ENCODE results near the gene PKD2.

Gene PKD2

GRCh38 chr4:88028946-88029345, 21.5 kb downstream of the PKD2 start:
- TF ChIP-seq BACH2 (CRISPR knock-in tag; IDR thresholded peaks at IDR 0.05; ENCODE audit: borderline replicate concordance) (no peak), ESRRG (CRISPR knock-in tag; IDR thresholded peaks at IDR 0.05) (no peak), PATZ1 (CRISPR knock-in tag; IDR thresholded peaks at IDR 0.05; ENCODE audit: borderline replicate concordance) (no peak), ZFP3 (CRISPR knock-in tag; IDR thresholded peaks at IDR 0.05) (no peak), TOX (CRISPR knock-in tag; IDR thresholded peaks at IDR 0.05; ENCODE audit: borderline replicate concordance) (no peak), ZNF70 (CRISPR knock-in tag; IDR thresholded peaks at IDR 0.05) (no peak), ISL1 (CRISPR knock-in tag; IDR thresholded peaks at IDR 0.05) (no peak), RARB (CRISPR knock-in tag; IDR thresholded peaks at IDR 0.05) (no peak), ZC3H10 (CRISPR knock-in tag; IDR thresholded peaks at IDR 0.05) (no peak), OSR1 (CRISPR knock-in tag; IDR thresholded peaks at IDR 0.05) (no peak), ARNTL (CRISPR knock-in tag; IDR thresholded peaks at IDR 0.05; ENCODE audit: borderline replicate concordance, low read depth) (no peak), ZFP30 (CRISPR knock-in tag; IDR thresholded peaks at IDR 0.05) (no peak)
- TF ChIP-seq, protein P1, sequence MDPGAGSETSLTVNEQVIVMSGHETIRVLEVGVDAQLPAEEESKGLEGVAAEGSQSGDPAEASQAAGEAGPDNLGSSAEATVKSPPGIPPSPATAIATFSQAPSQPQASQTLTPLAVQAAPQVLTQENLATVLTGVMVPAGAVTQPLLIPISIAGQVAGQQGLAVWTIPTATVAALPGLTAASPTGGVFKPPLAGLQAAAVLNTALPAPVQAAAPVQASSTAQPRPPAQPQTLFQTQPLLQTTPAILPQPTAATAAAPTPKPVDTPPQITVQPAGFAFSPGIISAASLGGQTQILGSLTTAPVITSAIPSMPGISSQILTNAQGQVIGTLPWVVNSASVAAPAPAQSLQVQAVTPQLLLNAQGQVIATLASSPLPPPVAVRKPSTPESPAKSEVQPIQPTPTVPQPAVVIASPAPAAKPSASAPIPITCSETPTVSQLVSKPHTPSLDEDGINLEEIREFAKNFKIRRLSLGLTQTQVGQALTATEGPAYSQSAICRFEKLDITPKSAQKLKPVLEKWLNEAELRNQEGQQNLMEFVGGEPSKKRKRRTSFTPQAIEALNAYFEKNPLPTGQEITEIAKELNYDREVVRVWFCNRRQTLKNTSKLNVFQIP (CRISPR knock-in tag; IDR thresholded peaks at IDR 0.05; ENCODE audit: borderline replicate concordance, low read depth): no peak
- TF ChIP-seq, protein P2, sequence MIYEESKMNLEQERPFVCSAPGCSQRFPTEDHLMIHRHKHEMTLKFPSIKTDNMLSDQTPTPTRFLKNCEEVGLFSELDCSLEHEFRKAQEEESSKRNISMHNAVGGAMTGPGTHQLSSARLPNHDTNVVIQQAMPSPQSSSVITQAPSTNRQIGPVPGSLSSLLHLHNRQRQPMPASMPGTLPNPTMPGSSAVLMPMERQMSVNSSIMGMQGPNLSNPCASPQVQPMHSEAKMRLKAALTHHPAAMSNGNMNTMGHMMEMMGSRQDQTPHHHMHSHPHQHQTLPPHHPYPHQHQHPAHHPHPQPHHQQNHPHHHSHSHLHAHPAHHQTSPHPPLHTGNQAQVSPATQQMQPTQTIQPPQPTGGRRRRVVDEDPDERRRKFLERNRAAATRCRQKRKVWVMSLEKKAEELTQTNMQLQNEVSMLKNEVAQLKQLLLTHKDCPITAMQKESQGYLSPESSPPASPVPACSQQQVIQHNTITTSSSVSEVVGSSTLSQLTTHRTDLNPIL (CRISPR knock-in tag; IDR thresholded peaks at IDR 0.05; ENCODE audit: low read depth): no peak
- TF ChIP-seq, protein P3, sequence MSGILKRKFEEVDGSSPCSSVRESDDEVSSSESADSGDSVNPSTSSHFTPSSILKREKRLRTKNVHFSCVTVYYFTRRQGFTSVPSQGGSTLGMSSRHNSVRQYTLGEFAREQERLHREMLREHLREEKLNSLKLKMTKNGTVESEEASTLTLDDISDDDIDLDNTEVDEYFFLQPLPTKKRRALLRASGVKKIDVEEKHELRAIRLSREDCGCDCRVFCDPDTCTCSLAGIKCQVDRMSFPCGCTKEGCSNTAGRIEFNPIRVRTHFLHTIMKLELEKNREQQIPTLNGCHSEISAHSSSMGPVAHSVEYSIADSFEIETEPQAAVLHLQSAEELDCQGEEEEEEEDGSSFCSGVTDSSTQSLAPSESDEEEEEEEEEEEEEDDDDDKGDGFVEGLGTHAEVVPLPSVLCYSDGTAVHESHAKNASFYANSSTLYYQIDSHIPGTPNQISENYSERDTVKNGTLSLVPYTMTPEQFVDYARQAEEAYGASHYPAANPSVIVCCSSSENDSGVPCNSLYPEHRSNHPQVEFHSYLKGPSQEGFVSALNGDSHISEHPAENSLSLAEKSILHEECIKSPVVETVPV (CRISPR knock-in tag; IDR thresholded peaks at IDR 0.05): no peak
- ATAC-seq: no peak

DNA sequence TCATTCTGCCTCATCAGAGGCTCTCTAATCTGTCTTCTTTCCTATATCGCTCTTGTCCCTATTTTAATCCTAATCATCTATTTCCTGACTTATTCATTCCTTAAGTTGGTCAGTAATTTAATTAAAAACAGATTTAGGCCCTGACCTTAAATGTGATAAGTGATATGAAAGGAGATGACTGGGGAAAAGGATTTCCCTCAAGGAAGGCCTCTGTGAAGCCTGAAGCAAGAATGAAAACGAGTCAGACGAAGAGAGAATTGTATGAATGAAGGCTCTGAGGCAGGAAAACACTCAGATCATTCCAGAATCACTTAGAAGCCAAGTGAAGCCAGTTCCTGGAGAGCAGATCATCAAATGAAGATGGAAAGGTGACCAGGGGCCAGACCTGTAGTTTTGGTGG, 22.1 kb downstream of the PKD2 start:
- TF ChIP-seq ZFP30 (CRISPR knock-in tag; IDR thresholded peaks at IDR 0.05) (peak; percentile 47; the same call in 1 of the 2 replicates), ARNTL (CRISPR knock-in tag; IDR thresholded peaks at IDR 0.05; ENCODE audit: borderline replicate concordance, low read depth) (no peak)
- no peak for ATAC-seq

DNA sequence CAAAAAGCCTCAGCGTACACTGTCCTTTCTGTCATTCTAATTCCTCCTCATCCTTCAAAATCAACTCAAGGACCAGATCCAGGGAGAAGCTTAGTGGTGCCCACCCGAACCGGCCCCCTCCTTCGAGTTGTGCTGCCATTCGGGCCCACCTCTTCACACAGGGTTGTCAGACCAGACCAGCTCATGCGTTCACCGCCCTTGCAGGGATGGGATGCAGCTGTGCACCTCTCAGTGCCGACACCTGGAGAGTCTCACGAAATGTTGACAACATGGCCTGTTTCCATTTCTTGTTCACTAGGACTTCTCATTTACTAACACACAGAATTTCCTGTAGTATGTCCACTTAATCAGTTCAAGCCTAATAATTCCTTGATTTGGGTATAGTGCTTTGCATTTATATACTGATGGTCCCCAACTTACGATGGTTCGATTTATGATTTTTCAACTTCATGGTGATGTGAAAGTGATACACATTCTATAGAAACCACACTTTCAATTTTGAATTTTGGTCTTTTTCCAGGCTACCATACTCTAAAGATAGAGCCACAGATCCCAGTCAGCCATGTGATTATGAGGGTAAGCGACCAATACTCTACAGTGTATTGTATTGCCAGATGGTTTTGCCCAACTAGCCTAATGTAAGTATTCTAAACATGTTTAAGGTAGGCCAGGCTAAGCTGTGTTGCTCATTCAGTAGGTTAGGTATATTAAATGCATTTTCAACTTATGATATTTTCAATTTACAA, 23.3 kb downstream of the PKD2 start:
- TF ChIP-seq BACH2 (CRISPR knock-in tag; IDR thresholded peaks at IDR 0.05; ENCODE audit: borderline replicate concordance) (no peak), ISL1 (CRISPR knock-in tag; IDR thresholded peaks at IDR 0.05) (no peak), TOX (CRISPR knock-in tag; IDR thresholded peaks at IDR 0.05; ENCODE audit: borderline replicate concordance) (no peak), RARB (CRISPR knock-in tag; IDR thresholded peaks at IDR 0.05) (no peak), ZFP3 (CRISPR knock-in tag; IDR thresholded peaks at IDR 0.05) (no peak), ZNF565 (CRISPR knock-in tag; conservative IDR thresholded peaks at IDR 0.05; ENCODE audit: low read depth) (no peak), ZNF70 (CRISPR knock-in tag; IDR thresholded peaks at IDR 0.05) (no peak), CSDC2 (CRISPR knock-in tag; IDR thresholded peaks at IDR 0.05) (no peak), GLIS3 (CRISPR knock-in tag; IDR thresholded peaks at IDR 0.05) (no peak), ZNF8 (CRISPR knock-in tag; IDR thresholded peaks at IDR 0.05) (no peak), PPARA (CRISPR knock-in tag; IDR thresholded peaks at IDR 0.05; ENCODE audit: borderline replicate concordance) (no peak)
- TF ChIP-seq, protein P2 (CRISPR knock-in tag; IDR thresholded peaks at IDR 0.05; ENCODE audit: low read depth): no peak
- TF ChIP-seq, protein P3 (CRISPR knock-in tag; IDR thresholded peaks at IDR 0.05): no peak
- ATAC-seq: no peak
